GM19452 (cell line): ENCODE results near the gene MBD3L2.
"Not testable (repeated sequence)": the region's sequence is repeated elsewhere in the genome, so short reads cannot be mapped to it uniquely, and the experiment has no call there.

Experiments used
- ATAC-seq: cut with Tn5 transposase; IDR thresholded peaks from one replicate; pipeline ENCODE4 v1.9.1; 2021; ENCODE audit not compliant: unreplicated experiment

Gene MBD3L2

DNA sequence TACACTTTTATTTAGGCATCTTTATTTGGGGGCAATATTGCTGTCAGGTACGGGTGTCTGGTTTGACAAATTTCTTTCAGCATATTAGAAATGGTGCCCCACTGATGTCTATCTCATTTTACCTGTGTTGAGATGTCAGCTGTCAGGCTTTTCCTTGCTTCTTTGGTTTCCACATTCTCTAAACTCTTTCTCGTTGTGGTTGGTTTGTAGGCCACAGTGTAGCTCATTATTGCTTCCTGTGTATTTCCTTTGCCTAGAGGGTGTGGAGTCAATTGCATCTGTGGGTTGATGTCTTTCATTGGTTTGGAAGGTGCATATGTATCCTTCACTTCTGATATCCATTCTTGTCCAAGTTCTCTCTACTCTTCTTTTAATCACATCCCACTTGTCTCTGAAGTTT is 10.9 kb downstream of the MBD3L2 start:
- ATAC-seq: not testable (repeated sequence)

DNA sequence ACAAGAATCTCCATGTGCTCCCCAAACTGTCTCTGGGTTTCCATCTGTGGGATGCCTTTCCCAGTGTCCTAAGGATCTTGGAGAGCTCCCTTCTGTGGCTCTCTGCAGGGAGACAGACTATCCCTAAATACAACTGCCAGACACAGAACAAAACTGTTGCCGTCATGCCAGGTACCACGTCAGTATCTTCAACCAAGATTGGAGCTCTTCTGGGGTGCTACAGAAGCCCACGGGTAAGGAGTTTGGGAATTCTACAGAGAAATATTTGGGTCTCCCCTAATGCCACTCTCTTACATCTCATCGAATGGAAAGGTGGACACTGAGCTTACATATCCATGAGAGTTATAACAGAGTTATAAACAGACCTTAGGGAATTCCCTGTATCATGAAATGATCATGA is 14.2 kb downstream of the MBD3L2 start:
- ATAC-seq: no peak

- no peak for ATAC-seq
These were observed 14.8 kb downstream of the MBD3L2 start for GRCh38 chr19:7063764-7064418.

DNA sequence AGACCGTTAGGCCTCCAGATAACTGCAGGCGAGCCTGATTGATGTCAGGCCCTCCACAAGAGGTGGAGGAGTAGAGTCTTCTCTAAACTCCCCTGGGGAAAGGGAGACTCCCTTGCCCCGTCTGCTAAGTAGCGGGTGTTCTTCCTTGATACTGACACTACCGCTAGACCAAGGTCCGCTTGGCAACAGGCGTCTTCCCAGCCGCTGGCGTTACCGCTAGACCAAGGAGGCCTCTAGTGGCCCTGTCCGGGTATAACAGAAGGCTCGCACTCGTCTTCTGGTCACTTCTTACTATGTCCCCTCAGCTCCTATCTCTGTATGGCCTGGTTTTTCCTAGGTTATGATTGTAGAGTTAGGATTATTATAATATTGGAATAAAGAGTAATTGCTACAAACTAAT is 18.0 kb downstream of the MBD3L2 start:
- not testable (repeated sequence) for ATAC-seq

DNA sequence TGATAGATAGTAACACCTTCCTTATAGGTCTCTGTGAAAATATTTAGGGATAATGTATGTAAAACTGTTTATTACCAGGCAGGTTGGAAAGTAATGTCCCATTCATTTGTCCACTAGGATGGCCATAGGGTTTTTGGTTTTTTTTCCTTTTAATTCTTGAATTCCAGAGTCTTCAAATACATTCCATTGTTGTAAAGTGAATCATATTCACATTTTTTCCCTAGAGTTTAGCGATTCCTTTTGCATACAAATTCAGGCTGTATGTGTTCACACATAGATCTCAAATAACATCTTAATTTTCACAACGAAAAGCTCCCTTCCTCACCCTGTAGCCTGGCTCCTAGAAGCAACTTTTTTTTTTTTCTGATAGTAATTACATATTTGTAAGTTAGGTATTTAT is 18.6 kb downstream of the MBD3L2 start:
- ATAC-seq: no peak

DNA sequence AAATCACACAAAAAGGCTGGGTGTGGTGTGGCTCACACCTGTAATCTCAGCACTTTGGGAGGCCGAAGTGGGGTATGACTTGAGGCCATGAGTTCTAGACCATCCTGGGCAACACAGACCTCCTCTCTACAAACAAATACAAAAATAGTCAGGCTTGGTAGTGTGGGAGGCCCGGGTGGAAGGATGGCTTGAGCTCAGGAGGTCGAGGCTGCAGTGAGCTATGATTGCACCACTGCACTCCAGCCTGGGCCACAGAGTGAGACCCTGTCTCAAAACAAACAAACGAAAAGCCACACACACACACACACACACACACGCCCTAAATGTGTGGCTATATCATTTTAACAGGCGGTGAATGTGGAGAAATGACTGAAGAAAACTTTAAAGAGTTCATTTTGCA is 19.5 kb downstream of the MBD3L2 start:
- no peak for ATAC-seq

GRCh38 chr19:7069042-7069903 is 20.2 kb downstream of the MBD3L2 start, which contains the start of gene ZNF557:
ZNF557 (plus strand) TSS chr19:7069703; CDS start chr19:7075075, 5,372 bp downstream.
- peak; percentile 89 for ATAC-seq

GRCh38 chr19:7069904-7070226 is 20.7 kb downstream of the MBD3L2 start:
- ATAC-seq: no peak

- ATAC-seq: no peak
These were observed 23.4 kb downstream of the MBD3L2 start for GRCh38 chr19:7072541-7072940.

- no peak for ATAC-seq
These were observed 25.7 kb downstream of the MBD3L2 start for GRCh38 chr19:7074705-7075282.

DNA sequence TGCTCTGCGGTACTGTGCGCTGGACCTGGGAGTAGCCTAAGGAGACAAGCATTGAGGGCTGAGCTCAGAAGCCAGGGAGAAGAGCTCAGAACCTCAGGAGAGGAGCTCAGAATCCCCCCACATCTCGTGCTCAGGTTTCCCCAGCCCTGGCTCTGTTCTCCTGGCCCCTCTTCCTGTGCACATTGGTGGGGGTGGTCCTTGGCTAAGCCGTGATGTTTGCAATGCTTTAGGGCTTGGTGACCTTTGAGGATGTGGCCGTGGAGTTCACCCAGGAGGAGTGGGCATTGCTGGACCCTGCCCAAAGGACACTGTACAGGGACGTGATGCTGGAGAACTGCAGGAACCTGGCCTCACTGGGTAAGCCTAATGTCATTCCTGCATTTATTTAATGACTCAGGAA is 27.0 kb downstream of the MBD3L2 start:
- no peak for ATAC-seq

GRCh38 chr19:7078008-7078407 is 28.9 kb downstream of the MBD3L2 start:
- no peak for ATAC-seq

- ATAC-seq: no peak
These were observed 34.2 kb downstream of the MBD3L2 start for GRCh38 chr19:7083076-7083956.

DNA sequence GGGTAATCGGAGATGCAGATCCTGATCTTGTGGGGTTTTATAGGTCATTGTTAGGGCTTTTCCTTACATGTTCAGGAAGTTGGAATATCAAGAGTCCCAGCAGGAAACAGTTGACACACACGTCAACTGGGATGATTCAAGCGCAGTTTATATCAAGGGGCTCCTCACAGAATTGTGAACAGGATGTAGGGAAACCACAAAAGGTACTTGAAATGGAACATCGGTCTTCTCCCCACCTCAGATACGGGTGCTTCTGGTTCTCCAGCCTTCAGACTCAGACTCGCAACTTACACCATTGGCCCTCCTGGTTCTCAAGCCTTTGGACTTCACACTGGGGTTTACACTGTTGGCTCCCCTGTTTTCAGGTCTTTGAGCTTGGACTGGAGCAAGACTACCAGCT is 39.9 kb downstream of the MBD3L2 start:
- no peak for ATAC-seq

- no peak for ATAC-seq
These were observed 49.0 kb downstream of the MBD3L2 start for GRCh38 chr19:7098096-7098495.

- peak; percentile 64 for ATAC-seq
These were observed 49.8 kb downstream of the MBD3L2 start for GRCh38 chr19:7098701-7099596.

DNA sequence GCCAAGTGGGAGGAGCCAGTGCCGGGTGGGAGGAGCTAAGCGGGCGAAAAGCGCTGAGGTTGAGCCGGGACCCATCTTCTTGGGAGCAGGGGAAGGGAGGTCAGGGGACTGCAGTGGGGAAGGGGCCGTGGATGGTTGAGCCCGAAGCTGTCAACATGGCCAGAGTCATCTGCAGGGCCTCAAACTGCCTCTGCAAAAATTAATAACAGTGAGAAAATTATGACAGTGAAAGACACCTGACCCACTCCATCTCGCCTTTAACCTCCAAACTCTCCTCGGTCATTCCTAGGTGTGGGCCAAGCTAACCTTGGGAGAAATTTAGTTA is 50.4 kb downstream of the MBD3L2 start:
- no peak for ATAC-seq
